Stimulated activated CD8-positive, alpha-beta memory T cell treated with anti-CD3 and anti-CD28 coated beads, Interleukin-15, amount 100 ng/mL, for 24 hours (primary cell): ENCODE results near the gene LRRC2.
"Not testable (repeated sequence)": the region's sequence is repeated elsewhere in the genome, so short reads cannot be mapped to it uniquely, and the experiment has no call there.

ENCODE experiments used
- DNase-seq: peaks from one replicate; pipeline ENCODE4 v3.0.0-alpha.2; 2020; ENCODE audit warnings: low read depth

LRRC2 gene

DNA sequence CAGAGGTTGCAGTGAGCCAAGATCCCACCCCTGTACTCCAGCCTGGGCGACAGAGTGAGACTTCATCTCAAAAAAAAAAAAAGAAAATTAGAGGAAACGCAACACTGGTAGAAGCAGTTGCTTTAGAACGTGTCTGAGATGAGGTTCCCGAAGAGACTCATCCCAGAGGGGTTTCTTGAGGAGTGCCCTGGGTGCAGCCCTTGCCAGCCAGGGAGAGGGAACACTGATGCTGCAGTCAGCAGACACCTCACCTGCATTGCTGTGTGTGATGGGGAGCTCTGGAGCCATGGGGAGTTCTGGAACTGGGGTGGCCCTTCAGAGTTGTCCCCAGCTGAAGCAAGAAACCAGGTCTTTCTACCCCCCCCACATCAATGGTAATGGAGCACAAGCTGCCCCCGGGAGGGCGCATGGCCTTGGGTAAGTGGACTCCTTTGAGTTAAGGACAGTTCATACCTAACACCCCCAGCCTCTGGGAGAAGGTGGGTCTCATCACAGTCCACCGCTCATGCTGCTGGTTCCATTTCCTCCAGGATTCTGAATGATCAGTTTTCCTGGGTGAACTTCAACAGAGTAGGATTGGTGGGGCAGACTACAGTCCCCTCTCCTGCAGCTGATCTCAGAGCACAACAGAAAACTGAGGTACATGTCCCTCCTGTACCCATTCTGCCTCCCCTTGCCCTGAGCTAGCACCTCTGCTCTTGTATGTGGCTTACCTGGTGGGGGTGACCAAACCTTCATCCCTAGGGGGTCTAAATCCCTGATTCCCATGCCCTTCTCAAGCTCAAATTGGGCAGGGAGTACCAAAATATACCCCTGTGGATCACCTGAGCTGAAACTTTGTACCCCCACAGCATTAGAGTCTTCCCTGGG is 18.7 kb upstream of the LRRC2 start:
- DNase-seq = no peak

DNA sequence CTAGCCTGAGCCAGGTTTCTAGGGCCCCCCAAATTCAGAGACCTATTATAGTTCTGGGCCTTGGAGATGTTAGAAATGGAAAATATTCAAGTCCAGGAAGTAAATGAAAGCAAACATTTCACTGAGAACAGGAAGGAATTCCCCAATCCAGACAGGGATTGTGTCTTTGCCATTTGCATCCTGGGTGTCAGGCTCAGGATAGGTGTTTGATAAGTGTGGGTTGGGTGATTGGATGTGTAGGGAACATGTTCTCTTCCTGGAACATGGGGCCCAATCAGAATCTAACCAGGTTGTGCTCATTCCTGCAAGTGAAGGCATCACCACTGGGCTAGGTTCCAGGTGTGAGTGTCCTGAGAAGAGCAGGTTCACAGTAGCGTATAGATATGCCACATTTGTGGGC is 14.6 kb upstream of the LRRC2 start:
- no peak for DNase-seq

- no peak for DNase-seq
Measured at GRCh38 chr3:46579756-46580286, 13.7 kb upstream of the LRRC2 start.

GRCh38 chr3:46578973-46579755 is 13.1 kb upstream of the LRRC2 start:
- DNase-seq = no peak

GRCh38 chr3:46577580-46578249 is 11.6 kb upstream of the LRRC2 start:
- not testable (repeated sequence) for DNase-seq

DNA sequence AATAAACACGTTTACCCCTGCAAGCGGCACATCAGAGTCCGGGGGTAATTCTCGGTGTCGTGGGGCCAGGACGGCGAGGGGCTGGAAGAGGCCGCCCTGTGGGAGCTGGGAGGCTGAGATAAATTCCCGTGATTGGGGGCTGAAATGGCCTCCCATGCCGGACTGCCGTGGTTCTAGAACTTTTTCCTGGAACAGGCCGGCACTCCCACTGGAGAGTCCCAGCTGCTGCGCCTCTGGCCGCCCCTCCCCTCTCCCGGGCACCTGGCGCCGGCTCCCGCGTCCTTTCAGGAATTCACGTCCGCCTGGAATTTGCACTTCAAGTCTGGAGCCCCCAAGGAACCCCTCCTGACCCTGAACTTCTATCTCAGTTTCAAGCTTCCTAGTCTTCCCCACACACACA is 10.8 kb upstream of the LRRC2 start:
- no peak for DNase-seq

GRCh38 chr3:46576386-46576785 is 10.3 kb upstream of the LRRC2 start:
- DNase-seq = no peak

DNA sequence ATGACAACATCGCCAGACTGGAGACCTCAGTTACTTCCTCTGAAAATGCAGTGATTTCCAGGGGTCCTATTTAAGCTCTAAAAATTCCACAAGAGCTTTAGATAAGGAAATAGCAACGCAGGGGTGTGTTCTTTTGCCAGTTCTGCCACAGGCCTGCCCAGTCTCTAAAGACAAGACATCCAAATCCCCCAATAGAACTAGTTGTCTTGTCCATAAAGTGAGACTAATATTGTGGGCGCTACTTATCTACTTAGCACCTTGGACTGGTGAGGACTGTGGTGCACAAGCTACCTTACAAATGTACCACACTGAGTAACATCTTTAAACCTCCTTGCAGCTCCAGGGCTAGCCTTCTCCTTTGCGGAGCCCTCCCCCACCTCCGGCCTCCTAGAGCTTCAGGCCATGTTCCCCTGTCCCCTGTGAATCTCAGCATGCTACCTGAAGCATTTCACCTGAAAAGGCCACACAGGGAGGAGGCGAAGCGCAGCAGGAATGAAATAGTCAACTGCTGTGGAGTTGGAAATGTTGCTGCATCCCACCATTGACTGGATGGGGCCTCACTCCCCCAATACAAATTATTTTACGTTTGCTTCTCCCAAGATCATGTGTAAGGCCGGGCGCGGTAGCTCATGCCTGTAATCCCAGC is 9.6 kb upstream of the LRRC2 start:
- no peak for DNase-seq

DNA sequence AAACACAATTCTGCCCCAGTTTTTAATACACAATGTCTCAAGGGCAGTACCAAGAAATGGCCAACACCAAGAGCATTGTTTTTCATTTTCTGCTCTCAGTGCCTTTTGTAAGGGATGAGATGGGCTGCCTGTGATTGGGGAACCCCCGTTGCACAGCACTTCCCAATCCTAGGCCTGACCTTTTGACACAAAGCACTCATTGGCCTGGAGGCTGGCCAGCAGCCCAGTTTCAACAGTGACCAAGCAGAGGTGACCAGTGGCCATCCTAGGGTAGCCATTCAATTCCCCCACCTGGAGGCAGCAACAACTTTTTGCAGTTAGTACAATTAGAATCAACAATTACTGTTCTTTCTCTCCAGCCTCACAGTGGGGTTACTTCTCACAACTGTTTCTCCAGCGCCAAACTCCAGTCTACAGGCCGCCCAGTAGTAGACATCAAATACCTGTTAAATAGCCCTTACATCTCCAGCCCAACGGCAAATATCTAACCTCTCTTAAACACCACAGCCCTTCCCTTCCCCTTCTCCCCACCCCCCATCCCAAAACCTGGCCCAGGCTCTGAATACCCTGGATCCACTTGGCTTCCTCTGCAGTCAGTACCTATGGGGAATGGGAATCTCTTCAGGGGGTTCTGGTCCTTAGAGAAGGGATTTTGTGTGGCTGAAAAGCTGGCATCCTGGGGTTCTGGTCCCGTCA is 8.9 kb upstream of the LRRC2 start:
- DNase-seq = no peak

DNA sequence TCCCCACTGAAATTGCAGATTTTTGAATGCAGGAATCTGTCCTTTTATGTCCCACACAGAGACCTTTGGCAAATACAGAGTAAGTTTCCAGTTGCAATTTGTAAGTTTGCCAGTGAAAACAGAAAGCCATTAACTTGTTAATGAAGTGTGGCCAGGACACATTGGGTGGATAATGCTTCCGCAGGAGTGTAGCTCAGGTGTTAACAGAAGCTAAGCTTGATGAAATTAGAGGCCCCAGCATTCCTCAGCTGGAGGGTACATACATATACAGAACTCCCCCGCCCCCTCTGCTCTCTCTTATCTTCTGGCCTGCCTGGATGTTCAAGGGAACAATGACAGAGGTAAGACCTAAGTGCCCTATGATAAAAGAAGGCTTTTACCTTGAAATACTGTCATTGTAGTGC is 8.1 kb upstream of the LRRC2 start:
- no peak for DNase-seq

DNA sequence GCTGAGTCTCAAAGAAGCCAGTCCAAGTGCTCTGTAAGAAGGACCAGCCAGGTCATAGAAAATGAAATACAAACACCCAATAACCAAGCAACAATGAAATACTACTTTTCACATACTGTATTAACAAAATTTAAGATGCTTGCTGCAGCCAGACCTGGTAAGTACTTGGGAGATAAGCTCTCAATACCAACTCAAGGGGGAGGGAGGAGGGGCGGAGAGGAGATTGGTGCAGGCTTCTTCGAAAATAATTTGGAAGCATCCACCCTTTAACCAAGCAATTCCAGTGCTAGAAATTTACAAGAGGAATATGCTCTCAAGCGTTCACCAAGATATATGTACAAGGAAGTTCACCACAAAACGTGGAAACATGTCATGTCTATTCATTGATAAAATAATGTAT is 7.6 kb upstream of the LRRC2 start:
- DNase-seq = no peak

DNA sequence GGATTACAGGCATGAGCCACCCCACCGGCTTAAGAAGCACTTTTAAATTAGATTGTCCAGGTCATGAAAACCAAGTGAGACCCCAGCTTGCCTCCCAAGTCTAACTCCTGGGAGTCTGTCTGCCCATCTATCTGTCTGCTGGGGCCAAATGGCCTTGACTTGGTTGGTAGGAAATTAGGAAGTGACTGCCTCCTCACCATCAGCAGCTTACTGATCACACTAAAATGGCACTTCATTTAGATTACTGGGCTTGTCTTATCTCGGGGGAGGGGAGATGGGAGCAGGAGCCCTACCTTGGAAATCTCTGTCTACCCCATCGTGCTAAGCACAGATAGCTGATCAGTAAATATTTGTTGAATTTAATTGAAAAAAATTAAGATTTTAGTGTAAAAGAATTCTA is 5.6 kb upstream of the LRRC2 start:
- DNase-seq = no peak

- no peak for DNase-seq
Measured at GRCh38 chr3:46565607-46566039, 479 bp downstream of the LRRC2 start.

GRCh38 chr3:46565077-46565476 is 1.0 kb downstream of the LRRC2 start:
- DNase-seq = no peak

DNA sequence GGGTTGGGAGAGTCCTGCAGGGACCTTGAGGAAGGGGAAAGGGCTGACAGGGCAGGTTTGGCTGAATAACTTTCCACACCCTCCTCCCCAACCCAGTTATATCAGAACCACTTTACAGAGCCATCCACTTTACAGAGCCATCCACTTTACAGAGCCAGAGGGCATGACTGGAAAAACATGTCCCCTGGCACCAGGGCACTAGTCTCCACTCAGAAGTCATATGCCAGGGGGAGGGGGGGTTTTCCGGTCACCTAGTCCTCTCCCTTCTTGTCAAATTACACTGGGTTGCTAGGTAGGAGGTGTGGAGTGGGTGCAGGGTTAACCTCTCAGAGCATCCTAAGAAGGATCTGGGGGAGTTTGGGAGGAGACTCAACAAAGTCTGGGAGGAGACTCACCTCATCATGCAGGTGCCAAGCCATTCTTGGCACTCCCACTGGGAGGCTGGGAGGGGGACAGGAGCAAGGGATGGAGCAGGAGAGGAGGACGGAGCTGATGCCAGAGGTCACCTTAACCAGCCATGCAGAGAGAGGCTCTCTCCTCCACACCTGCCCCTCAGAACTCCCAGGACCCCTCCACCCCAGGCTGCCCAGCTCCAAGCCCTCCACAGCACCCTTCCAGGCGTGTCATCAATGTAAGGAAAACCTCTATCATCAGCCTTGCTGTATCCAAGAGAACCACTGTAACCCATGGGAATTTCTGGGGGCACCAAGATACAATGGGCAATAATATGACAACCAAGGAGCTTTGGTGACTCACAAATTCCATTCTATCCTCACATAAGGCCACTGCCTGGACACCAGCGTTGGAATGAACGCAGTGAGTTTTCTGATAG is 1.7 kb downstream of the LRRC2 start:
- DNase-seq = no peak

GRCh38 chr3:46561951-46562350 is 4.2 kb downstream of the LRRC2 start:
- DNase-seq = no peak

DNA sequence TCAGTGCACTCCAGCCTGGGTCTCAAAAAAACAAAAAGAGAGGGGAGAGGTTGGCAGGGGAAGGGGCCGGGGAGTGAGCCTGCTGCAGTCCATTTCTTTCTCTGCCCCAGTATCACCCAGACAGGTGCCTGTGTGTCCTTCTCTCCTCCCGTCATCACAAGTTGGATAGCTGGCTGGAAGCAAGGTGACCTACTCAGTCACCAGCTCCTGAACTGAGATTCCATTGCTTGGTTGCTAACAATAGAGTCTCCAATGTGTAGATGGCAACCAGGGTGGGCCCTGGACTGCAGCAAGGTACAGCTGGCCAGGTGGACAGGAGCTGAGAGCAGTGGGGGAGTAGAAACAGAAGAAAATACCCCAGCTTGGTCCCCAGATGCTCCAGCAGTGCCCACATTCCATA is 4.6 kb downstream of the LRRC2 start:
- DNase-seq = no peak

DNA sequence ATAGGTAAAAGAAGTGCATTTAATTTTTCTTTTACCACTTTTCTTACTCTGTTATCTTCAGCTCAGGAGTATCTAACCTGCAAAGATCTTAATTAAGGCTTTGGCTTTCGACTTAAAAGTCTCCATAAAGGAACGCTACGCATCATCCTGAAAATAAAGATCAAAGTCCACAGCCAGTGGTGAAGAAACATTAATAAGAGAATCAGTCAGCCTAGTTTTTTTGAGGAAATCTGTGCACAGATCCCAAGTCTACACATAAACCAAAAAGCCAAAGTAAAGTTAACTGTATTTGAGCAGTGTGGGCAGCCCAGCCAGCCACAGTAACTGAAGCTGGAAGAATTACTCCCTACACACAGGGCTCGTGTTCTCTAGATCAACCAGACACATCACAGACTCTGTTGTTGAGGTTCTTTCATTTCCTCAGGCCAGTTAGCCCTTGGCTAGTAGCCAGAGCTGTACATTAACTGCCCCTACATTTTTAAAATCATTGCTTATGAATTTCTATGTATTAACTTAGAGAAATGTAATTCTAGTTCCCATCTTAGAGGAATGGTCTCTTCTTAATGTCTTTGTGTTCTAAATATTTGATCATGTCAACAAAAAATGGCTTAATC is 6.9 kb downstream of the LRRC2 start:
- no peak for DNase-seq

DNA sequence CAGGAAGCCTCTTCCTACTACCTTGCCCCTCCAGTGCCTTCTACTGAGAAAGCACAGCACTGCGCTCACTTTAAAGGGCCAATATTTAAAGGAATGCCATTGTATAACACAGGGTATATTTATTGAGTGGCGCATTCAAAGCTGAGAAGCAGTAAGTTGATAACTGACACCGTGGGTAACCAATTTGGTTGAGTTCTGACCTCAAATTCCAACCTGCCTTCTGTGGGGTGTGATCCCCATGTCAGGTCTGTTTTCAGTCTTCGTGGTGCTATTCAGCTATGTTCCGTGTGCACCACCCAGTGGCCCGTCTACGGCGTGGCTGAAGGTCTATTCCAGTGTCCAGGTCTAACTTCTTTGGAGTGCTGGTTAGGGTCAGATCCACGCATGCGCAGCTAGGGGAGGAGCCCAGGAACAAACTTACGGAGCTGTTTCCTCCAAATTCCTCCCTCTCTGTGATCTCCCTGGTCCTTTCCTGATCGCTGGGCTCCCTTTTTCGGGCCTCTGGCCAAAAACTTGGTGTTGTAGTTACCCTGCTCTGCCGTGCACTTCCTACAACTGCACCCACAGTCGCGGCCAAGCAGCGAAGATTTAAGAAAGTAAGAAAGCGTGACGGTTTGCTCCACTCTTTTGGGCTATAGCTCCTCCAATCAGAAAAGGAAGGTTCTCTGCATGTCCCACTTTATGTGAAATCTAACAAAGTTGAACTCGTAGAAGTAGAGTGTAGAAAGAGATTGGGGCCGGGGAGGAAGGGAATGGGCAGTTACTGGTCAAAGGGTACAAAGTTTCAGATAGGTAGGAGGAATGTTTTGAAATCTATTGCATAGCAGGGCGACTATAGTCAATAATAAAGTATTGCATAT is 7.7 kb downstream of the LRRC2 start:
- peak; percentile 14 for DNase-seq
